Activated naive CD8-positive, alpha-beta T cell treated with anti-CD3 and anti-CD28 coated beads, Interleukin-2, amount 50 U/mL, for 24 hours (primary cell): ENCODE measurements around the gene EIF3B.
"Not testable (repeated sequence)": the region's sequence is repeated elsewhere in the genome, so short reads cannot be mapped to it uniquely, and the experiment has no call there.

Experiments
- ATAC-seq: fragments of 150-1000 bp; cut with Tn5 transposase; one replicate; pipeline ENCODE4 v1.10.0; 2021
- DNase-seq: peaks from one replicate; pipeline ENCODE4 v3.0.0; 2021
- H3K27ac Mint-ChIP-seq: one replicate; pipeline ENCODE4 v1.8.0; 2021; ENCODE audit warnings: mild to moderate bottlenecking, mixed read lengths
- H3K27me3 Mint-ChIP-seq: one replicate; pipeline ENCODE4 v1.8.0; 2021; ENCODE audit warnings: mixed read lengths
- H3K36me3 Mint-ChIP-seq: one replicate; pipeline ENCODE4 v1.8.0; 2021; ENCODE audit warnings: low read depth, mixed read lengths
- H3K4me1 Mint-ChIP-seq: one replicate; pipeline ENCODE4 v1.8.0; 2021; ENCODE audit warnings: mixed read lengths
- H3K4me3 Mint-ChIP-seq: one replicate; pipeline ENCODE4 v1.8.0; 2021; ENCODE audit warnings: mild to moderate bottlenecking, moderate library complexity, mixed read lengths
- H3K9me3 Mint-ChIP-seq: one replicate; pipeline ENCODE4 v1.8.0; 2021; ENCODE audit warnings: mixed read lengths

The EIF3B gene

GRCh38 chr7:2325162-2325561 lies 29.5 kb upstream of the EIF3B start:
- Mint-ChIP-seq H3K9me3 (no peaks in the 10 kb centered on the region), H3K4me3 (no peak overlapping the region), H3K36me3 (no peaks in the 10 kb centered on the region), H3K27me3 (peaks cover 4% of the 10 kb centered on the region), H3K27ac (peak overlapping the region; percentile 26), H3K4me1 (peaks cover 4% of the 10 kb centered on the region)
- ATAC-seq, result no peak
- no peak for DNase-seq

DNA sequence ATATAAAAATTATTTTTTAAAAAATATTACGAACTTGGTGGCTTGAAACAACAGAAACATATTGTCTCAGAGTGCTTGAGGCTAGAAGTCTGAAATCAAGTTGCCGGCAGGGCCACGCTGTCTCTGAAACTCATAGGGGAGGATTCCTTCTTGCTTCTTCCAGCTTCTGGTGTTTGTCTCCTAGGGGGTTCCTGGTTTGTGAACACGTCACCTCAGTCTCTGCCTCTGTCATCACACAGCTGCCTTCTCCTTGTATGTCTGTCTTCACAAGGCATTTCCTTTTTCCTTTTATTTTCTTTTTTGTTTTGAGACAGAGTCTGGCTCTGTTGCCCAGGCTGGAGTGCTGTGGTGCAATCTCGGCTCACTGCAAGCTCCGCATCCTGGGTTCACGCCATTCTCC lies 27.7 kb upstream of the EIF3B start:
- H3K9me3 Mint-ChIP-seq, result no peaks in the 10 kb centered on the region
- no peaks in the 10 kb centered on the region for H3K36me3 Mint-ChIP-seq
- no peak for ATAC-seq
- no peak overlapping the region for H3K4me3 Mint-ChIP-seq
- DNase-seq, result no peak
- H3K27ac Mint-ChIP-seq, result no peak overlapping the region
- peaks cover 4% of the 10 kb centered on the region for H3K27me3 Mint-ChIP-seq
- peaks cover 4% of the 10 kb centered on the region for H3K4me1 Mint-ChIP-seq

- H3K9me3 Mint-ChIP-seq, result no peaks in the 10 kb centered on the region
- no peaks in the 10 kb centered on the region for H3K4me1 Mint-ChIP-seq
- no peaks in the 10 kb centered on the region for H3K27me3 Mint-ChIP-seq
- no peak overlapping the region for H3K27ac Mint-ChIP-seq
- ATAC-seq (no peak), DNase-seq (no peak)
- H3K36me3 Mint-ChIP-seq, result no peaks in the 10 kb centered on the region
- H3K4me3 Mint-ChIP-seq, result no peak overlapping the region
These were observed 24.1 kb upstream of the EIF3B start for GRCh38 chr7:2330493-2330892.

GRCh38 chr7:2331707-2332106 lies 22.9 kb upstream of the EIF3B start:
- Mint-ChIP-seq H3K4me1 (no peaks in the 10 kb centered on the region), H3K27me3 (no peaks in the 10 kb centered on the region), H3K4me3 (no peak overlapping the region), H3K27ac (no peak overlapping the region), H3K36me3 (no peaks in the 10 kb centered on the region), H3K9me3 (no peaks in the 10 kb centered on the region)
- ATAC-seq, result no peak
- no peak for DNase-seq

- not testable (repeated sequence) for DNase-seq, H3K9me3 Mint-ChIP-seq, H3K27me3 Mint-ChIP-seq, H3K27ac Mint-ChIP-seq, H3K4me3 Mint-ChIP-seq, ATAC-seq, H3K36me3 Mint-ChIP-seq, H3K4me1 Mint-ChIP-seq
These were observed 21.9 kb upstream of the EIF3B start for GRCh38 chr7:2332606-2333231.

DNA sequence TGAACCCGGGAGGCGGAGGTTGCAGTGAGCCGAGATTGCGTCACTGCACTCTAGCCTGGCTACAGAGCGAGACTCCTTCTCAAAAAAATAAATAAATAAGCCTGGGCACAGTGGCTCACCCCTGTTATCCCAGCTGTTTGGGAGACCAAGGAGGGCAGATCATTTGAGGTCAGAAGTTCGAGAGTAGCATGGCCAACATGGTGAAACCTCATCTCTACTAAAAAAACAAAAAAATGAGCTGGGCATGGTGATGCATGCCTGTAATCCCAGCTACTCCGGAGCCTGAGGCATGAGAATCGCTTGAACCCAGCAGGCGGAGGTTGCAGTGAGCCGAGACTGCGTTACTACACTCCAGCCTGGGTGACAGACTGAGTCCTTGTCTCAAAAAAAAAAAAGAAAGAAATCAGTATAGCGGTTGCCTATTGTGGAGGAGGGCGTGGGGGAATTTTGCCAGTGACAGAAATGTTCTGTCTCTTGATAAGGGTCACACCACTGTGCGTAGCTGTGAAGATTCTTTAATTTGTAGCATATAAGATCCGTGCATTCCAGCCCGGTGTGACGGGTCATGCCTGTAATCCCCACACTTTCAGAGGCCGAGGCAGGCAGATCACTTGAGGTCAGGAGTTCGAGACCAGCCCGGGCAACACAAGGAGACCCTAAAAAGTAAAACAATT lies 17.9 kb upstream of the EIF3B start:
- no peak for ATAC-seq
- H3K9me3 Mint-ChIP-seq, result no peaks in the 10 kb centered on the region
- no peak for DNase-seq
- H3K27ac Mint-ChIP-seq, result no peak overlapping the region
- H3K4me1 Mint-ChIP-seq, result no peaks in the 10 kb centered on the region
- H3K36me3 Mint-ChIP-seq, result no peaks in the 10 kb centered on the region
- H3K4me3 Mint-ChIP-seq, result no peak overlapping the region
- no peaks in the 10 kb centered on the region for H3K27me3 Mint-ChIP-seq

DNA sequence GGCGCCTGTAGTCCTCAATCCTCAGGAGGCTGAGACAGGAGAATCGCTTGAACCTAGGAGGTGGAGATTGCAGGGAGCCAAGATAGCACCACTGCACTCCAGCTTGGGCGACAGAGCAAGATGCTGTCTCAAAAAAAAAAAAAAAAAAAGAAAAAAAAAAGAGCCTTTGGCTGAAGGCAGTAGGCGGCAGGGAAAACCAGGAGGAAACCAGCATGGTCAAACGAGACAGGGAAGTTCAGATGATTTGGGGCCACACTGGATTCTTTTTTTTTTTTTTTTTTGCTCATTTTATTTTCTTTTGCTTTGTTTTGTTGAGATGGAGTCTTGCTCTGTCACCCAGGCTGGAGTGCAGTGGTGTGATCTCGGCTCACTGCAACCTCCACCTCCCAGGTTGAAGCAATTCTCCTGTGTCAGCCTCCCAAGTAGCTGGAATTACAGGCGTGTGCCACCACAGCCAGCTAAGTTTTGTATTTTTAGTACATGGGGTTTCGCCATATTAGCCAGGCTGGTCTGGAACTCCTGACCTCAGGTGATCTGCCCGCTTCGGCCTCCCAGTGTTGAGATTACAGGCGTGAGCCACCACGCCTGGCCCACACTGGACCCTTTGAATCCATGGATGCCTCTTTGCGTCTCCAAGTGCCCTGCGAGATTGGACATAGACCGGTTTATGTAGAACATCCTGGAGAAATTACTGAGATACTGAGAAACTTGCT lies 7.1 kb upstream of the EIF3B start:
- H3K4me3 Mint-ChIP-seq, H3K4me1 Mint-ChIP-seq: not testable (repeated sequence)
- peak overlapping the region; percentile 14 for H3K27ac Mint-ChIP-seq

DNA sequence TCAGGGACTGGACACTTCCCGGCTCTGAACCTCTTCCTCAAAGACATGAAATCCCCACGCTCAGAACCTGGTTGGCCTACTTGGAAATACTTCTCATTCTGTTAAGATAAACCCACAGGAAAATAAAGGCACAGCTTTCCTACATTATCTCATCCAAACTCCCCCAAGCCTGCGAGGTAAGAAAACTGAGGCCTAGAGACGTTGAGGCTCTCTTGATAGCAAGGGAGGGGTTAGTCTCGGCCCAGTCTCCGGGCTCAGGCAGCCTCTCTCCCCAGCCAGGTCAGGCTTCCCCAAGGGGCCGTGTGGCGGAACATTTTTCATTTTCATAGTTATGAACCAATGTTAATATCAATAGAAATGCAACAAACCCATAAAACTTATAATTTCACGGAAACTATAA lies 4.6 kb upstream of the EIF3B start:
- no peak overlapping the region for H3K27ac Mint-ChIP-seq
- no peaks in the 10 kb centered on the region for H3K9me3 Mint-ChIP-seq
- ATAC-seq (no peak), DNase-seq (no peak)
- peaks cover 3% of the 10 kb centered on the region for H3K27me3 Mint-ChIP-seq
- H3K4me1 Mint-ChIP-seq, result peaks cover 19% of the 10 kb centered on the region
- H3K36me3 Mint-ChIP-seq, result peaks cover 5% of the 10 kb centered on the region
- H3K4me3 Mint-ChIP-seq, result no peak overlapping the region

More for the DNA sequence above, 7.1 kb upstream of the EIF3B start:
- H3K36me3 Mint-ChIP-seq, H3K9me3 Mint-ChIP-seq, H3K27me3 Mint-ChIP-seq, DNase-seq: not testable (repeated sequence)
- peak; percentile 11 for ATAC-seq

DNA sequence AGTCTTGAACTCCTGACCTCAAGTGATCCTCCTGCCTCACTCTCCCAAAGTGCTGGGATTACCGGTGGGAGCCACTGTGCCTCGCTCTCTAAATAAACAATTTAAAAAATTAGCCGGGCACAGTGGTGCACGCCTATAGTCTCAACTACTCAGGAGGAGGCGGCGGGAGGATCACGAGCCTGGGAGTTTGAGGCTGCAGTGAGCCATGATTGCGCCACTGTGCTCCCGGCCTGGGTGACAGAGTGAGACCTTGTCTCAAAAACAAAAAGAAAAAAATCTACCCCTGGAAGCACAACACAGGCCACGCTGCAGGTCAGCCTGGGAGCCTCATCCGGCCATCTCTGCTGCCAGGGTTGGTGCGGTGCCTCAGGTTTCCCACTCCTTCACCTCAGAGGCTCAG lies 3.8 kb upstream of the EIF3B start:
- Mint-ChIP-seq H3K36me3 (peaks cover 8% of the 10 kb centered on the region), H3K4me3 (no peak overlapping the region), H3K4me1 (peaks cover 20% of the 10 kb centered on the region), H3K27me3 (peaks cover 3% of the 10 kb centered on the region), H3K9me3 (no peaks in the 10 kb centered on the region), H3K27ac (no peak overlapping the region)
- DNase-seq, result no peak
- no peak for ATAC-seq

DNA sequence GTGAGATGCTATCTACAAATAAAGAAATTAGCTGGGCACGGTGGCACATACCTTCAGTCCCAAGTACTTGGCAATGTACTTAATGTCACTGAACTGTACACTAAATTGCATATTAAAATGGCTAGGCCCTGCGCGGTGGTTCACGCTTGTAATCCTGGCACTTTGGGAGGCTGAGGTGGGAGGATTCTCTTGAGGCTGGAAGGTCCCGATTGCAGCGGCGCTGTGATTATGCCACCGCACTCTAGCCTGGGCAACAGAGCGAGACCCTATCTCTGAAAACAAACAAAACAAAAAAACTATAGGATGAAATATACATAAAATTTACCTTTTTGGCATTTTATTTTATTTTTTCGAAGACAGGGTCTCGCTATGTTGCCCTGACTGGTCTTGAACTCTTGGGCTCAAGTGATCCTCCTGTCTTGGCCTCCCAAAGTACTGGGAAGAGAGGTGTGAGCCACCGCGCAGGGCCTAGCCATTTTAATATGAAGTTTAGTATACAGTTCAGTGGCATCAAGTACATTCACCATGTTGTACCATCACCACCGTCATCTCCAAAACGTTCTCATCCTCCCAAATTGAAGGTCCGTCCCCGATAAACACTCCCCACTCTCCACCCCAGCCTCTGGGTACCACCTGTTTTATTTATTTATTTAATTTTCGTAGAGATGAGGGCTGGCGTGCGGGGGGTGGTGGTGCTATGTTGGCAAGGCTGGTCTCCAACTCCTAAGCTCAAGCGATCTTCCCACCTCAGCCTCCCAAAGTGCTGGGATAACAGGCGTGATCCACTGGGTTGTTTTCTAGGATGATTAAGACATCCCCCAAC lies 1.3 kb upstream of the EIF3B start:
- Mint-ChIP-seq H3K27me3 (peaks cover 3% of the 10 kb centered on the region), H3K9me3 (no peaks in the 10 kb centered on the region), H3K27ac (peak overlapping the region; percentile 100), H3K4me1 (peaks cover 36% of the 10 kb centered on the region), H3K4me3 (peak overlapping the region; percentile 89), H3K36me3 (peaks cover 29% of the 10 kb centered on the region)
- DNase-seq (no peak), ATAC-seq (no peak)

- ATAC-seq, result peak; percentile 72
- DNase-seq, result peak; percentile 90
- peak overlapping the region; percentile 89 for H3K4me3 Mint-ChIP-seq
- no peaks in the 10 kb centered on the region for H3K9me3 Mint-ChIP-seq
- H3K27ac Mint-ChIP-seq, result peak overlapping the region; percentile 100
- peaks cover 3% of the 10 kb centered on the region for H3K27me3 Mint-ChIP-seq
- peaks cover 40% of the 10 kb centered on the region for H3K4me1 Mint-ChIP-seq
- H3K36me3 Mint-ChIP-seq, result peaks cover 32% of the 10 kb centered on the region
These were observed 766 bp upstream of the EIF3B start for GRCh38 chr7:2353936-2354185.

DNA sequence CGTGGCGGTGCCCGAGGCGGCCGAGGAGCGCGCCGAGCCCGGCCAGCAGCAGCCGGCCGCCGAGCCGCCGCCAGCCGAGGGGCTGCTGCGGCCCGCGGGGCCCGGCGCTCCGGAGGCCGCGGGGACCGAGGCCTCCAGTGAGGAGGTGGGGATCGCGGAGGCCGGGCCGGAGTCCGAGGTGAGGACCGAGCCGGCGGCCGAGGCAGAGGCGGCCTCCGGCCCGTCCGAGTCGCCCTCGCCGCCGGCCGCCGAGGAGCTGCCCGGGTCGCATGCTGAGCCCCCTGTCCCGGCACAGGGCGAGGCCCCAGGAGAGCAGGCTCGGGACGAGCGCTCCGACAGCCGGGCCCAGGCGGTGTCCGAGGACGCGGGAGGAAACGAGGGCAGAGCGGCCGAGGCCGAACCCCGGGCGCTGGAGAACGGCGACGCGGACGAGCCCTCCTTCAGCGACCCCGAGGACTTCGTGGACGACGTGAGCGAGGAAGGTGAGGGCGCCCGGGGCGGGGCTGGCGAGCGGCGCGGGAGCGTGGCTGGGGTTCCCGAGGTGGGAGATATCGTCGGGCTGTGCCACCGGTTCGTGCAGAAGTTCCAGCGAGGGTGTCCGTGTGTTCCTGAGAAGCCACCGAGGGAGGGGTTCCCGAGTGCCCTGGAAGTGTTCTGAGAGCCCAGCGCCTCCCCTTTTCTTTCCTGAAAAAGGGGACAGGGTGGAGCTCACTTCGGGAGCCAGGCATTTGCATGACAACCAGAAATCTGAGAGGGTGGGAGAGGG lies 495 bp downstream of the EIF3B start:
- Mint-ChIP-seq H3K27me3 (peaks cover 3% of the 10 kb centered on the region), H3K36me3 (peaks cover 44% of the 10 kb centered on the region), H3K4me1 (peaks cover 52% of the 10 kb centered on the region), H3K27ac (peak overlapping the region; percentile 100), H3K4me3 (peak overlapping the region; percentile 89), H3K9me3 (no peaks in the 10 kb centered on the region)
- ATAC-seq (peak; percentile 18), DNase-seq (peak; percentile 28)

- Mint-ChIP-seq H3K9me3 (no peaks in the 10 kb centered on the region), H3K36me3 (peaks cover 49% of the 10 kb centered on the region), H3K4me1 (peaks cover 57% of the 10 kb centered on the region), H3K27me3 (peaks cover 3% of the 10 kb centered on the region), H3K27ac (peak overlapping the region; percentile 89), H3K4me3 (peak overlapping the region; percentile 87)
- no peak for DNase-seq
- ATAC-seq, result no peak
These were observed 1.0 kb downstream of the EIF3B start for GRCh38 chr7:2355705-2356008.

- peaks cover 53% of the 10 kb centered on the region for H3K36me3 Mint-ChIP-seq
- peaks cover 3% of the 10 kb centered on the region for H3K27me3 Mint-ChIP-seq
- DNase-seq, result no peak
- H3K4me3 Mint-ChIP-seq, result peak overlapping the region; percentile 87
- H3K4me1 Mint-ChIP-seq, result peaks cover 58% of the 10 kb centered on the region
- no peak for ATAC-seq
- H3K9me3 Mint-ChIP-seq, result no peaks in the 10 kb centered on the region
- H3K27ac Mint-ChIP-seq, result peak overlapping the region; percentile 50
These were observed 2.5 kb downstream of the EIF3B start for GRCh38 chr7:2357165-2357564.
